HG03097 (cell line): Measurements from ENCODE around the gene MCCD1.

Experiments
- ATAC-seq: cut with Tn5 transposase; IDR thresholded peaks from one replicate; pipeline ENCODE4 v1.9.1; 2021; ENCODE audit not compliant: unreplicated experiment, low FRiP score

The MCCD1 gene

DNA sequence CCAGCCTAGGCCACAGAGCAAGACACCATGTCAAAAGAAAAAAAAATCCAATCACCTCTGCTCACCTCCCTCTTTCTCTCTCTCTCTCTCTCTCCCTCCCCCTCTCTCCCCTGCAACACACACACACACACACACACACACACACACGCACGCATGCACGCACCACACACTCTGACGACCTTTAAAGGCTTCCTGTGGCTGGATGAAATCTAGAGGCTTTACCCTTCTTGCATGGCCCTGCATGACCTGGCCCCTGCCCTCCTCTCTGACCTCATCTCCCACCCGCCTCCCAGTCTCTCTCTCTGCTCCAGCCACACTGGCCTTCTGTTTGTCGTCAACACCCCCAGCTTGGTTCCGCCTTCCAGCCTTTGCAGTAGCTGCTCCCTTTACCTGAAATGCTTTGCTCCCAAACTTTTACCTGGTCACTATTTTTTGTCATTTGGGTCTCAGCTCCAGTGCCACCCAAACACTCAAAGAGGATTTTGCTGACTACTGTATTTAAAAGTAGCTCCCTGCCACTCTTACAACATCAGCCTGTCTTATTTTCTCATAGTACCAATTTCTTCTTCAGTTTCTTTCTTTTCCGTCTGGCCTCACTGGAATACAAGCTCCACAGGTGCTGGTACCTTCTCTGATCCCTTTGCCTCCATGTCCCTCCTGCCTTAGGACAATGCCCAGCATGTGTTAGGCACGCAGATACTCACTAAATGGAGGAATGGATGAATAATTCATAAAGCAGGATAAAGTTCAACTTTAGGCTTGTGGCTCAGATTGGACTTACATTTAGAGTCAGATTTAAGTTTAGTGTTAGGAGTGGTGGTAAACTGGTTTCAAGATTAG is 39.0 kb downstream of the MCCD1 start:
- ATAC-seq: no peak

DNA sequence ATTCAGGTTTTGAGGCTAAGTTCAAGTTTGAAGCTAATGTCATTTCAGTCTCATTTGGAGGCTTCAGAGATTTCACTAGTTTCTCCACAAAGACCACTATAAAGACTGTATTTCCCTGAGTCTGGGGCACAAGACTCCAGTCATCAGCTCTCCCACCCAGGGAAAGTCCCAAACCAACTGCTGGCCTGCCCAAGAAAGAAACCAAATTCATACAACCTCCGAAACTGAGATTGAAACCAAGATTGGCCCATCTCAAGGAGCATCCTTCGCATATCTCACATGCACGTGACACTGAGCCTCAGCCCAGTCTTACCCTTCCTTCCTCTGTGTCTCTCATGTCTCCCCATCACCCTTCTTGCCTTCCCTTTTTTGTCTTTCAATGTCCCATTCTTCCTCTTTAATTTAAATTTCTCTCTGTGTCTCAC is 39.8 kb downstream of the MCCD1 start:
- ATAC-seq: peak; percentile 67

DNA sequence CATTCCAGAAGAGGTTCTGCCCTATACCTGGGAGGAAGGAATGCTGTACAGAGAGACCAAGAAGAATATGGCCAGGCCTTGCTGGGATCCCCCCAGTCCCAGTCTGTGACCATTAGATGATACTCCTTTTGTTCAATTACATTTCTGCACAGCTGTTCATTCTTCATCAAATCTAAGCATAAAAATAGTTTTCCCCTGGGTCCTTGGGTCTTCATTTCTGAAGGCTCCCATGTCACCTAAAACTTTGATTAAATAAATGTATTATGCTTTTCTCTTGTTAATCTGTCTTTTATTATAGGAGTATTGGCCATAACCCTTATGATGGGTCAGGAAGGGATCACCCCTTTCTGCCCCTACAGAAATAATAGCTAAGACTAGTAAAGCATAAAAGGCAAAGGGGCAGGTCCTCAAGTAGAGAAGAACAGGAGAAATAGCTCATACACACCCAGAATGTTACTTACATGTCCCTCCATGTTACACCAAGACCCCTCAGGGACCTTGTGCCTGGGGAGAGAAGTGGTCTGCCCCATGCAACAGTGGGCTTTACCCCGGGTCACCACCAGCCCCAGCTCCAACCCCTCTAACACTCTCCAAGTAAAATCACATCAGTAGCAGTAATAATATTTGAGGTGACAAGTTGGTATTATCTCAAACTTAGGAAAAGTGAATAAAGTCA is 41.2 kb downstream of the MCCD1 start:
- no peak for ATAC-seq

DNA sequence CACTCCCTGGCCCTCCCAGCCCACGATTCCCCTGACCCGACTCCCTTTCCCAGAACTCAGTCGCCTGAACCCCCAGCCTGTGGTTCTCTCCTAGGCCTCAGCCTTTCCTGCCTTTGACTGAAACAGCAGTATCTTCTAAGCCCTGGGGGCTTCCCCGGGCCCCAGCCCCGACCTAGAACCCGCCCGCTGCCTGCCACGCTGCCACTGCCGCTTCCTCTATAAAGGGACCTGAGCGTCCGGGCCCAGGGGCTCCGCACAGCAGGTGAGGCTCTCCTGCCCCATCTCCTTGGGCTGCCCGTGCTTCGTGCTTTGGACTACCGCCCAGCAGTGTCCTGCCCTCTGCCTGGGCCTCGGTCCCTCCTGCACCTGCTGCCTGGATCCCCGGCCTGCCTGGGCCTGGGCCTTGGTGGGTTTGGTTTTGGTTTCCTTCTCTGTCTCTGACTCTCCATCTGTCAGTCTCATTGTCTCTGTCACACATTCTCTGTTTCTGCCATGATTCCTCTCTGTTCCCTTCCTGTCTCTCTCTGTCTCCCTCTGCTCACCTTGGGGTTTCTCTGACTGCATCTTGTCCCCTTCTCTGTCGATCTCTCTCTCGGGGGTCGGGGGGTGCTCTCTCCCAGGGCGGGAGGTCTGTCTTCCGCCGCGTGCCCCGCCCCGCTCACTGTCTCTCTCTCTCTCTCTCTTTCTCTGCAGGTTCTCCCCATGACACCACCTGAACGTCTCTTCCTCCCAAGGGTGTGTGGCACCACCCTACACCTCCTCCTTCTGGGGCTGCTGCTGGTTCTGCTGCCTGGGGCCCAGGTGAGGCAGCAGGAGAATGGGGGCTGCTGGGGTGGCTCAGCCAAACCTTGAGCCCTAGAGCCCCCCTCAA is 43.5 kb downstream of the MCCD1 start, which contains the start of gene LTA:
TSS of gene LTA (plus strand) at position 249 of the 871 bp plus-strand sequence. CDS start at position 703, 454 bp downstream.
- ATAC-seq: peak; percentile 40

DNA sequence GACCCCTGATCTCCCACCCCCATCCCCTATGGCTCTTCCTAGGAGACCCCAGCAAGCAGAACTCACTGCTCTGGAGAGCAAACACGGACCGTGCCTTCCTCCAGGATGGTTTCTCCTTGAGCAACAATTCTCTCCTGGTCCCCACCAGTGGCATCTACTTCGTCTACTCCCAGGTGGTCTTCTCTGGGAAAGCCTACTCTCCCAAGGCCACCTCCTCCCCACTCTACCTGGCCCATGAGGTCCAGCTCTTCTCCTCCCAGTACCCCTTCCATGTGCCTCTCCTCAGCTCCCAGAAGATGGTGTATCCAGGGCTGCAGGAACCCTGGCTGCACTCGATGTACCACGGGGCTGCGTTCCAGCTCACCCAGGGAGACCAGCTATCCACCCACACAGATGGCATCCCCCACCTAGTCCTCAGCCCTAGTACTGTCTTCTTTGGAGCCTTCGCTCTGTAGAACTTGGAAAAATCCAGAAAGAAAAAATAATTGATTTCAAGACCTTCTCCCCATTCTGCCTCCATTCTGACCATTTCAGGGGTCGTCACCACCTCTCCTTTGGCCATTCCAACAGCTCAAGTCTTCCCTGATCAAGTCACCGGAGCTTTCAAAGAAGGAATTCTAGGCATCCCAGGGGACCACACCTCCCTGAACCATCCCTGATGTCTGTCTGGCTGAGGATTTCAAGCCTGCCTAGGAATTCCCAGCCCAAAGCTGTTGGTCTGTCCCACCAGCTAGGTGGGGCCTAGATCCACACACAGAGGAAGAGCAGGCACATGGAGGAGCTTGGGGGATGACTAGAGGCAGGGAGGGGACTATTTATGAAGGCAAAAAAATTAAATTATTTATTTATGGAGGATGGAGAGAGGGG is 44.7 kb downstream of the MCCD1 start:
- ATAC-seq: no peak

DNA sequence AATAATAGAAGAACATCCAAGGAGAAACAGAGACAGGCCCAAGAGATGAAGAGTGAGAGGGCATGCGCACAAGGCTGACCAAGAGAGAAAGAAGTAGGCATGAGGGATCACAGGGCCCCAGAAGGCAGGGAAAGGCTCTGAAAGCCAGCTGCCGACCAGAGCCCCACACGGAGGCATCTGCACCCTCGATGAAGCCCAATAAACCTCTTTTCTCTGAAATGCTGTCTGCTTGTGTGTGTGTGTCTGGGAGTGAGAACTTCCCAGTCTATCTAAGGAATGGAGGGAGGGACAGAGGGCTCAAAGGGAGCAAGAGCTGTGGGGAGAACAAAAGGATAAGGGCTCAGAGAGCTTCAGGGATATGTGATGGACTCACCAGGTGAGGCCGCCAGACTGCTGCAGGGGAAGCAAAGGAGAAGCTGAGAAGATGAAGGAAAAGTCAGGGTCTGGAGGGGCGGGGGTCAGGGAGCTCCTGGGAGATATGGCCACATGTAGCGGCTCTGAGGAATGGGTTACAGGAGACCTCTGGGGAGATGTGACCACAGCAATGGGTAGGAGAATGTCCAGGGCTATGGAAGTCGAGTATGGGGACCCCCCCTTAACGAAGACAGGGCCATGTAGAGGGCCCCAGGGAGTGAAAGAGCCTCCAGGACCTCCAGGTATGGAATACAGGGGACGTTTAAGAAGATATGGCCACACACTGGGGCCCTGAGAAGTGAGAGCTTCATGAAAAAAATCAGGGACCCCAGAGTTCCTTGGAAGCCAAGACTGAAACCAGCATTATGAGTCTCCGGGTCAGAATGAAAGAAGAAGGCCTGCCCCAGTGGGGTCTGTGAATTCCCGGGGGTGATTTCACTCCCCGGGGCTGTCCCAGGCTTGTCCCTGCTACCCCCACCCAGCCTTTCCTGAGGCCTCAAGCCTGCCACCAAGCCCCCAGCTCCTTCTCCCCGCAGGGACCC is 45.6 kb downstream of the MCCD1 start:
- ATAC-seq: no peak

DNA sequence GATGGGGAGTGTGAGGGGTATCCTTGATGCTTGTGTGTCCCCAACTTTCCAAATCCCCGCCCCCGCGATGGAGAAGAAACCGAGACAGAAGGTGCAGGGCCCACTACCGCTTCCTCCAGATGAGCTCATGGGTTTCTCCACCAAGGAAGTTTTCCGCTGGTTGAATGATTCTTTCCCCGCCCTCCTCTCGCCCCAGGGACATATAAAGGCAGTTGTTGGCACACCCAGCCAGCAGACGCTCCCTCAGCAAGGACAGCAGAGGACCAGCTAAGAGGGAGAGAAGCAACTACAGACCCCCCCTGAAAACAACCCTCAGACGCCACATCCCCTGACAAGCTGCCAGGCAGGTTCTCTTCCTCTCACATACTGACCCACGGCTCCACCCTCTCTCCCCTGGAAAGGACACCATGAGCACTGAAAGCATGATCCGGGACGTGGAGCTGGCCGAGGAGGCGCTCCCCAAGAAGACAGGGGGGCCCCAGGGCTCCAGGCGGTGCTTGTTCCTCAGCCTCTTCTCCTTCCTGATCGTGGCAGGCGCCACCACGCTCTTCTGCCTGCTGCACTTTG is 46.7 kb downstream of the MCCD1 start, which contains the start of gene TNF:
TSS of gene TNF (plus strand) at position 231 of the 567 bp plus-strand sequence. CDS start at position 408, 177 bp downstream.
- no peak for ATAC-seq

DNA sequence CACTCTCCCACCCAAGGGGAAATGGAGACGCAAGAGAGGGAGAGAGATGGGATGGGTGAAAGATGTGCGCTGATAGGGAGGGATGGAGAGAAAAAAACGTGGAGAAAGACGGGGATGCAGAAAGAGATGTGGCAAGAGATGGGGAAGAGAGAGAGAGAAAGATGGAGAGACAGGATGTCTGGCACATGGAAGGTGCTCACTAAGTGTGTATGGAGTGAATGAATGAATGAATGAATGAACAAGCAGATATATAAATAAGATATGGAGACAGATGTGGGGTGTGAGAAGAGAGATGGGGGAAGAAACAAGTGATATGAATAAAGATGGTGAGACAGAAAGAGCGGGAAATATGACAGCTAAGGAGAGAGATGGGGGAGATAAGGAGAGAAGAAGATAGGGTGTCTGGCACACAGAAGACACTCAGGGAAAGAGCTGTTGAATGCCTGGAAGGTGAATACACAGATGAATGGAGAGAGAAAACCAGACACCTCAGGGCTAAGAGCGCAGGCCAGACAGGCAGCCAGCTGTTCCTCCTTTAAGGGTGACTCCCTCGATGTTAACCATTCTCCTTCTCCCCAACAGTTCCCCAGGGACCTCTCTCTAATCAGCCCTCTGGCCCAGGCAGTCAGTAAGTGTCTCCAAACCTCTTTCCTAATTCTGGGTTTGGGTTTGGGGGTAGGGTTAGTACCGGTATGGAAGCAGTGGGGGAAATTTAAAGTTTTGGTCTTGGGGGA is 47.4 kb downstream of the MCCD1 start:
- ATAC-seq: no peak

DNA sequence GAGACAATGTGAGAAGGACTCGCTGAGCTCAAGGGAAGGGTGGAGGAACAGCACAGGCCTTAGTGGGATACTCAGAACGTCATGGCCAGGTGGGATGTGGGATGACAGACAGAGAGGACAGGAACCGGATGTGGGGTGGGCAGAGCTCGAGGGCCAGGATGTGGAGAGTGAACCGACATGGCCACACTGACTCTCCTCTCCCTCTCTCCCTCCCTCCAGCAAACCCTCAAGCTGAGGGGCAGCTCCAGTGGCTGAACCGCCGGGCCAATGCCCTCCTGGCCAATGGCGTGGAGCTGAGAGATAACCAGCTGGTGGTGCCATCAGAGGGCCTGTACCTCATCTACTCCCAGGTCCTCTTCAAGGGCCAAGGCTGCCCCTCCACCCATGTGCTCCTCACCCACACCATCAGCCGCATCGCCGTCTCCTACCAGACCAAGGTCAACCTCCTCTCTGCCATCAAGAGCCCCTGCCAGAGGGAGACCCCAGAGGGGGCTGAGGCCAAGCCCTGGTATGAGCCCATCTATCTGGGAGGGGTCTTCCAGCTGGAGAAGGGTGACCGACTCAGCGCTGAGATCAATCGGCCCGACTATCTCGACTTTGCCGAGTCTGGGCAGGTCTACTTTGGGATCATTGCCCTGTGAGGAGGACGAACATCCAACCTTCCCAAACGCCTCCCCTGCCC is 48.3 kb downstream of the MCCD1 start:
- ATAC-seq: no peak

DNA sequence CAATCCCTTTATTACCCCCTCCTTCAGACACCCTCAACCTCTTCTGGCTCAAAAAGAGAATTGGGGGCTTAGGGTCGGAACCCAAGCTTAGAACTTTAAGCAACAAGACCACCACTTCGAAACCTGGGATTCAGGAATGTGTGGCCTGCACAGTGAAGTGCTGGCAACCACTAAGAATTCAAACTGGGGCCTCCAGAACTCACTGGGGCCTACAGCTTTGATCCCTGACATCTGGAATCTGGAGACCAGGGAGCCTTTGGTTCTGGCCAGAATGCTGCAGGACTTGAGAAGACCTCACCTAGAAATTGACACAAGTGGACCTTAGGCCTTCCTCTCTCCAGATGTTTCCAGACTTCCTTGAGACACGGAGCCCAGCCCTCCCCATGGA is 48.8 kb downstream of the MCCD1 start:
- ATAC-seq: no peak

DNA sequence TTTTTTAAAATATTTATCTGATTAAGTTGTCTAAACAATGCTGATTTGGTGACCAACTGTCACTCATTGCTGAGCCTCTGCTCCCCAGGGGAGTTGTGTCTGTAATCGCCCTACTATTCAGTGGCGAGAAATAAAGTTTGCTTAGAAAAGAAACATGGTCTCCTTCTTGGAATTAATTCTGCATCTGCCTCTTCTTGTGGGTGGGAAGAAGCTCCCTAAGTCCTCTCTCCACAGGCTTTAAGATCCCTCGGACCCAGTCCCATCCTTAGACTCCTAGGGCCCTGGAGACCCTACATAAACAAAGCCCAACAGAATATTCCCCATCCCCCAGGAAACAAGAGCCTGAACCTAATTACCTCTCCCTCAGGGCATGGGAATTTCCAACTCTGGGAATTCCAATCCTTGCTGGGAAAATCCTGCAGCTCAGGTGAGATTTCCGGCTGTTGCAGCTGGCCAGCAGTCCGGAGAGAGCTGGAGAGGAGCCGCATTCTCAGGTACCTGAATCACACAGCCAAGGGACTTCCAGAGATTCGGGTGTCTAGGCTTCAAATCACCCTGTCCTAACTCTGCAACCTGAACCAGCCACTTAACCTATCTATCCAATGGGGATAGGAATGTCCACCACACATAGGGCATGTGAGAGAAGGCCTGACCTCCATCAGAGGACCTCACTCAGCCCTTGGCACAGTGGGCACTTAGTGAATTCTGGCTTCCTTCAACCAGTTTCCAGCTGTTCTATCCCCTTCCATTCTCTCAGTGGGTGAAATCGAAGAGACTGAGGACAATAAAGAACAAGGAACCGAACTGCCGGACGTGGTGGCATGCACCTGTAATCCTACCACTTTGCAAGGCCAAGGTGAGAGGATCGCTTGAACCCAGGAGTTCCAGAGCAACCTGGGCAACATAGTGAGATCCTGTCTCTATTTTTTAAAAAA is 49.7 kb downstream of the MCCD1 start:
- ATAC-seq: no peak

DNA sequence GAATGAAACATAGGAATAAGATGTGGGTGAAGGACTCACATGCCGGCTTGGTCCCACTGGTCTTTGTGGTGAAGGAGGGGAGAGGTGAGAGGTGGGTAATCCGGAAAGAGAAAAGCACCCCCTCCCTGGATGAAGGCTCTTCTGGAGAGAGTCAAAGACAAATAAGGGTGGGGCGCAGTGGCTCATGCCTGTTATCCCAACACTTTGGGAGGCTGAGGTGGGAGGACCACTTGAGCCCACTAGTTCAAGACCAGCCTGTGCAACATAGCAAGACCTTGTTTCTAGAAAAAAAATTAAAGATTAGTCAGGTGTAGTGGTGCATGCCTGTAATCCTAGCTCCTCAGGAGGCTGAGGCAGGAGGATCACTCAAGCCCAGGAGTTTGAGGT is 50.4 kb downstream of the MCCD1 start:
- no peak for ATAC-seq
